Erythroblast (primary cell): Measurements from ENCODE around the gene ST7.

ENCODE experiments used
- GATA1 ChIP-seq: IDR thresholded peaks from 2 replicates; pipeline ENCODE4 v1.6.1; 2011; ENCODE audit warnings: low read depth, mild to moderate bottlenecking, control low read depth, low read length, moderate library complexity
- POLR2A ChIP-seq: IDR thresholded peaks from 2 replicates; pipeline ENCODE4 v1.6.1; 2011; ENCODE audit warnings: mild to moderate bottlenecking, low read length

DNA sequence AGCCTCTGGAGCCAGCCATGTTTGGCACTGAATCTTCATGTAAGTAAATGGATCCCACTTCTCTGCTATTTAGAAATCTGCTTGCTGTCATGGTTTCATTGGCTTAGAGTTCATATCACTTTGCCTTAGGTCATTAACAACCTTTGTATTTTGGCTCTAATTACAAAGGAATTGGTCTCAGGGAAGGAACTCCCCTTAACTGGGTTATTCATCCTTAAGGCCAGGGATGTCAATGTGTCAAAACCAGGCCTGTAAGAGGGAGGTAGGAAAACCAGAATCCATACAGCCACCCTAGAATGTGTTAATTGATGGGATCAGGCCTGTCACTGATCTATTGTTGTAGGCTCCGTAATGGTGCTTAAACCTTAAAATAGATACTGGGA, 67.3 kb downstream of the ST7 start:
- TF ChIP-seq POLR2A (no peak), GATA1 (no peak)
